Endothelial cell of umbilical vein (primary cell): ENCODE data around the gene POLN. TPM values are rescaled to one million over a fixed set of nuclear protein-coding genes. Genes with fewer than 3 reads are reported as not detected.

ENCODE experiments used
- BruUV-seq: library from RNA; stranded (reverse); fragments of 400-500 nt; replicated peaks from 2 replicates; lab custom pipeline; 2021; lab: Mats Ljungman, UMichigan
- CTCF ChIA-PET: fragments of 300-600, 350-600 bp; sonication (Branson Sonifier 250); formaldehyde crosslinking; loops from one replicate; lab custom pipeline; 2021; ENCODE audit warnings: antibody characterized with exemption, inconsistent platforms; lab: Charles Lee
- POLR2A ChIA-PET: fragments of 300-600, 350-600 bp; sonication (Branson Sonifier 250); formaldehyde crosslinking; loops from one replicate; lab custom pipeline; 2021; ENCODE audit warnings: antibody characterized with exemption, inconsistent platforms; lab: Charles Lee
- DNase-seq: peaks from one replicate; pipeline ENCODE4 v3.0.0-alpha.2; 2011; ENCODE audit warnings: low read depth, low spot score
- FAIRE-seq: peaks from 2 replicates; lab custom pipeline; 2011; peaks lifted over from hg19 to GRCh38; lab: Jason Lieb, UNC
- H2AFZ ChIP-seq: 2 replicates; pipeline ENCODE4 v1.6.0; 2012; ENCODE audit warnings: low read depth, low read length, control low read depth, inconsistent platforms
- H3K27ac ChIP-seq: 2 replicates; pipeline ENCODE4 v1.5.1; 2011; ENCODE audit warnings: low read depth, mild to moderate bottlenecking, control low read depth, low read length, moderate library complexity; ENCODE audit not compliant: insufficient read depth
- H3K27me3 ChIP-seq, 2 experiments: 2 replicates each; pipeline versions ENCODE4 v1.6.0 to v1.6.1; 2011; ENCODE audit warnings: low read length in 2 of 2, mixed read lengths in 1 of 2; ENCODE audit not compliant: control insufficient read depth in 2 of 2, insufficient read depth in 2 of 2
- H3K36me3 ChIP-seq, 2 experiments: 2 replicates in 1 of 2; 3 replicates in 1 of 2; pipeline ENCODE4 v1.5.1; 2011; ENCODE audit warnings: low read length in 2 of 2, mild to moderate bottlenecking in 1 of 2, moderate library complexity in 1 of 2; ENCODE audit not compliant: control insufficient read depth in 2 of 2, insufficient read depth in 2 of 2; ENCODE audit errors: extremely low read depth in 1 of 2
- H3K4me1 ChIP-seq: 3 replicates; pipeline ENCODE4 v1.5.1; 2011; ENCODE audit warnings: mild to moderate bottlenecking, low read length; ENCODE audit not compliant: control insufficient read depth, insufficient read depth; ENCODE audit errors: extremely low read depth
- H3K4me2 ChIP-seq: 2 replicates; pipeline ENCODE4 v1.6.1; 2011; ENCODE audit warnings: low read length, control low read depth, mixed read lengths; ENCODE audit not compliant: insufficient read depth
- H3K4me3 ChIP-seq, 3 experiments: fragments of 200-600 bp in 1 of 3; sonication (generic), shearing (Covaris generic) in 1 of 3; replicated peaks in 1 of 3; 2 replicates each; pipeline ENCODE4 v1.5.1; 2011 to 2016; ENCODE audit warnings: control low read depth in 3 of 3, low read length in 3 of 3, mild to moderate bottlenecking in 2 of 3, inconsistent platforms in 1 of 3, low read depth in 1 of 3, moderate library complexity in 1 of 3; ENCODE audit not compliant: insufficient read depth in 1 of 3
- H3K79me2 ChIP-seq: 2 replicates; pipeline ENCODE4 v1.6.0; 2012; ENCODE audit warnings: low read length, inconsistent platforms; ENCODE audit not compliant: control insufficient read depth, insufficient read depth
- H3K9ac ChIP-seq: replicated peaks from 2 replicates; pipeline ENCODE3; 2011; ENCODE audit warnings: low read length, control low read depth; ENCODE audit not compliant: insufficient read depth; ENCODE audit errors: extremely low read depth
- H3K9me1 ChIP-seq: replicated peaks from 3 replicates; pipeline ENCODE4 v1.6.0; 2011; ENCODE audit warnings: mild to moderate bottlenecking, low read length; ENCODE audit not compliant: control insufficient read depth, insufficient read depth; ENCODE audit errors: extremely low read depth
- H3K9me3 ChIP-seq: replicated peaks from 2 replicates; pipeline ENCODE4 v1.5.1; 2012; ENCODE audit warnings: low read length, inconsistent platforms; ENCODE audit not compliant: control insufficient read depth, insufficient read depth
- H4K20me1 ChIP-seq: replicated peaks from 2 replicates; pipeline ENCODE3; 2011; ENCODE audit warnings: mild to moderate bottlenecking, low read length; ENCODE audit not compliant: control insufficient read depth, insufficient read depth; ENCODE audit errors: extremely low read depth
- CTCF ChIP-seq, 2 donors: IDR thresholded peaks; 1 replicate in 1 of 2; 2 replicates in 1 of 2; pipeline ENCODE4 v1.5.1; 2011; ENCODE audit warnings: low read length in 2 of 2, mild to moderate bottlenecking in 2 of 2, moderate library complexity in 2 of 2, control low read depth in 1 of 2, inconsistent platforms in 1 of 2, low read depth in 1 of 2; ENCODE audit not compliant: insufficient read depth in 1 of 2; ENCODE audit errors: extremely low read depth in 1 of 2
- EZH2 ChIP-seq: IDR thresholded peaks from 2 replicates; pipeline ENCODE4 v1.6.1; 2012; ENCODE audit warnings: borderline replicate concordance, low read depth, mild to moderate bottlenecking, moderate library complexity, low read length, inconsistent platforms; ENCODE audit not compliant: severe bottlenecking
- FOS ChIP-seq: IDR thresholded peaks from 2 replicates; pipeline ENCODE4 v1.6.1; 2011; ENCODE audit warnings: mild to moderate bottlenecking, low read length, moderate library complexity, borderline replicate concordance; ENCODE audit not compliant: insufficient read depth
- GATA2 ChIP-seq: IDR thresholded peaks from 2 replicates; pipeline ENCODE4 v1.7.0; 2011; ENCODE audit warnings: low read depth, mild to moderate bottlenecking, moderate library complexity, mixed read lengths, low read length; ENCODE audit not compliant: insufficient read length, insufficient read depth
- JUN ChIP-seq: IDR thresholded peaks from 2 replicates; pipeline ENCODE4 v1.6.1; 2011; ENCODE audit warnings: borderline replicate concordance, low read depth; ENCODE audit not compliant: insufficient read length, insufficient read depth
- MAX ChIP-seq: IDR thresholded peaks from 2 replicates; pipeline ENCODE4 v1.6.1; 2011; ENCODE audit not compliant: insufficient read depth, insufficient read length
- MYC ChIP-seq: IDR thresholded peaks from one replicate; pipeline ENCODE4 v1.6.1; 2011; ENCODE audit warnings: mild to moderate bottlenecking, low read depth, low read length
- POLR2A ChIP-seq: IDR thresholded peaks from 2 replicates; pipeline ENCODE4 v1.6.1; 2012; ENCODE audit warnings: low read depth, mild to moderate bottlenecking, control low read depth, low read length
- POLR2AphosphoS5 ChIP-seq: IDR thresholded peaks from 2 replicates; pipeline ENCODE4 v1.6.1; 2012; ENCODE audit warnings: low read depth, mild to moderate bottlenecking, control low read depth, low read length, moderate library complexity; ENCODE audit not compliant: insufficient read depth
- dilution Hi-C: fragments of 300-500 bp; cut with MboI; formaldehyde crosslinking; loops from one replicate; pipeline ENCODE4 v1.15.0; 2019; ENCODE audit warnings: low sequenced_read_pairs; ENCODE audit not compliant: extremely low pct_ligation_motif_present
- intact Hi-C: fragments of 100-400 bp; cut with micrococcal nuclease; formaldehyde crosslinking; loops from one replicate; pipeline ENCODE4 v1.10.0; 2022
- polyA plus RNA-seq, 4 experiments: library from polyadenylated mRNA; depleted of rRNA in 3 of 4; stranded (reverse) in 3 of 4; unstranded in 1 of 4; fragments of >200 nt; gene quantifications; 2 replicates each; pipeline versions ENCODE4 v1.2.1 to v1.2.3, GENCODE V29; 2011 to 2012; ENCODE audit warnings: missing spikeins in 1 of 4
- total RNA-seq: library from RNA; stranded (reverse); gene quantifications from 2 replicates; pipeline ENCODE4 v1.2.3, GENCODE V29; 2021

The POLN gene
- total and polyA plus RNA-seq, 2 donors (not counting 3 experiments of a cell fraction or from before 2014, with no cell fraction given), result 1.3 to 4.2 TPM

DNA sequence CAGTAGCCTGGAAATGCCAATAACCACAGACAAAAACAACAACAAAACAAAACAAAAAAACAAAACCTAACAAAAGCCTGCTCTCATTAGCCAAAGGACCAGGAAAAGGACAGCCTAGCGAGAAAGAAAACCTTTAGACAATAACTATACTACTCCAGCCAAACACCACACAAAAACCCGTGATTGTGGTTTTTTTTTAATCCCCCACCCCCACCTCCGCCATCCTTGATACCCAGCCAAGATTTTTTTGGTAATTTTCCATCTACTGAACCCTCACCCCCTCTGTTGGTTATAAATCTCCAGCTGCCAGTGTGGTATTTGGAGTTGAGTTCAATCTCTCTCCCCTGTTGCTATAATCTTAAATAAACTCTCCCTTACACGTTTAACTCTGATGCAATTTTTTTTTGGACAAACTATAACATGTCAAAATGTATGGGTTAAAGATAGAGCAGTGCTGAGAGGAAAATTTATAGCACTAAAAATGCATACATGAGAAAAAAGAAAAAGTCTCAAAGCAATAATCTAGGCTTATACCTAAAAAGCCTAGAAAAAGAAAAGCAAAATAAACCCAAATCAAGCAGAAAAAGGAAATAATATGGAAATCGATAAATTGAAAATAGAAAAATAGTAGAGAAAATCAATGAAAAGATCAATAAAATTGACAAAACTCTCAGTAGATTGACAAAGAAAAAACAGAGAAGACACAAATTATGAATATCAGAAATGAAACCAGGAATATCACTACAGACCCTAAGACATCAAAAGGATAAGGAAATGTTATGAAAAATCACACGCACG, 99.1 kb downstream of the POLN start:
- Histone ChIP-seq H3K27me3 (no peaks in the 10 kb centered on the region), H3K4me2 (no peak overlapping the region), H3K4me3 (no peak overlapping the region), H3K9me1 (no peaks in the 10 kb centered on the region), H3K79me2 (no peaks in the 10 kb centered on the region), H3K36me3 (no peaks in the 10 kb centered on the region), H3K27ac (no peak overlapping the region), H2AFZ (no peak overlapping the region), H3K9me3 (no peaks in the 10 kb centered on the region), H4K20me1 (no peaks in the 10 kb centered on the region), H3K4me1 (no peaks in the 10 kb centered on the region), H3K9ac (no peak overlapping the region)
- no peak for FAIRE-seq
- DNase-seq, result no peak
- ChIA-PET POLR2A (no interaction called here), CTCF (no interaction called here)
- intact Hi-C loops (no loop called here), dilution Hi-C loops (no loop called here)
- no peak for TF ChIP-seq MAX
- TF ChIP-seq POLR2AphosphoS5, result no peak
- BruUV-seq, result no TSS peak

GRCh38 chr4:2141762-2142451, 100.0 kb downstream of the POLN start:
- Histone ChIP-seq H3K79me2 (no peaks in the 10 kb centered on the region), H3K27ac (no peak overlapping the region), H2AFZ (no peak overlapping the region), H3K4me1 (no peaks in the 10 kb centered on the region), H3K9ac (no peak overlapping the region), H3K27me3 (no peaks in the 10 kb centered on the region), H3K4me2 (no peak overlapping the region), H3K9me1 (no peaks in the 10 kb centered on the region), H4K20me1 (no peaks in the 10 kb centered on the region), H3K4me3 (no peak overlapping the region), H3K36me3 (no peaks in the 10 kb centered on the region), H3K9me3 (no peaks in the 10 kb centered on the region)
- CTCF ChIA-PET, result no interaction called here
- POLR2A ChIA-PET, result no interaction called here
- no peak for FAIRE-seq
- no peak for TF ChIP-seq GATA2
- TF ChIP-seq MAX, result no peak
- TF ChIP-seq POLR2AphosphoS5, result no peak
- TF ChIP-seq POLR2A, result no peak
- no peak for TF ChIP-seq EZH2
- TF ChIP-seq MYC, result no peak
- TF ChIP-seq FOS, result no peak
- TF ChIP-seq JUN, result no peak
- TF ChIP-seq CTCF (IDR thresholded peaks at IDR 0.05; ENCODE audit: extremely low read depth in 1 of 2, insufficient read depth in 1 of 2, low read depth in 1 of 2, low read length in 2 of 2), result no peak
- dilution Hi-C loops (no loop called here), intact Hi-C loops (no loop called here)
- no peak for DNase-seq
- no TSS peak for BruUV-seq
